Gastroesophageal sphincter (tissue), 4 donors: ENCODE data around the gene KLHDC7A. TPM values are rescaled to one million over a fixed set of nuclear protein-coding genes. Genes with fewer than 3 reads are reported as not detected.

Source experiments
- ATAC-seq: fragments of 150-250 bp; one replicate; pipeline ENCODE4 v1.9.1; 2016; ENCODE audit warnings: mild to moderate bottlenecking, moderate library complexity
- H3K27ac ChIP-seq, 4 donors: fragments of 200-600 bp; sonication (generic) in 3 of 4; 1 replicate in 3 of 4; 2 replicates in 1 of 4; pipeline ENCODE4 v1.5.1; 2016 to 2019
- H3K27me3 ChIP-seq: fragments of 200-600 bp; sonication (generic); one replicate; pipeline ENCODE4 v1.5.1; 2019
- H3K36me3 ChIP-seq, 2 donors: fragments of 200-600 bp; sonication (generic); one replicate each; pipeline ENCODE4 v1.5.1; 2019; ENCODE audit warnings: control low read depth in 1 of 2
- H3K4me1 ChIP-seq, 3 donors: fragments of 200-600 bp; sonication (generic); 1 replicate in 2 of 3; 2 replicates in 1 of 3; pipeline ENCODE4 v1.5.1; 2016 to 2019; ENCODE audit warnings: control low read depth in 2 of 3
- H3K4me3 ChIP-seq, 2 donors: fragments of 200-600 bp; sonication (generic); one replicate each; pipeline ENCODE4 v1.5.1; 2019; ENCODE audit warnings: mild to moderate bottlenecking in 1 of 2, moderate library complexity in 1 of 2
- H3K9me3 ChIP-seq, 3 donors: fragments of 200-600 bp; sonication (generic); one replicate each; pipeline ENCODE4 v1.5.1; 2017 to 2019; ENCODE audit warnings: control low read depth in 2 of 3
- EP300 ChIP-seq: sonication (generic); formaldehyde crosslinking; IDR thresholded peaks from one replicate; pipeline ENCODE4 v1.6.1; 2017; ENCODE audit warnings: antibody characterized with exemption, mild to moderate bottlenecking
- POLR2A ChIP-seq, 2 donors: fragments of 450-650 bp; IDR thresholded peaks; one replicate each; pipeline ENCODE4 v1.6.1; 2017; ENCODE audit warnings: antibody characterized with exemption in 2 of 2, mild to moderate bottlenecking in 2 of 2, moderate library complexity in 1 of 2
- POLR2AphosphoS5 ChIP-seq: sonication (generic); formaldehyde crosslinking; IDR thresholded peaks from one replicate; pipeline ENCODE4 v1.6.1; 2017; ENCODE audit warnings: antibody characterized with exemption
- WGBS, 2 donors: methylation state at CpG; one replicate each; pipeline ENCODE4 v1.1.5; 2018; ENCODE audit warnings: low coverage in 1 of 2; 5-methylcytosine and 5-hydroxymethylcytosine counted together
- total RNA-seq, 4 donors: library from RNA; depleted of rRNA; stranded (reverse); fragments of >200 nt; gene quantifications; one replicate each; pipeline ENCODE4 v1.1.0, GENCODE V29; 2016
- TF ChIP-seq, protein P1 (sequence below), 4 experiments: fragments of 200-600 bp in 2 of 4; fragments of 450-650 bp in 2 of 4; sonication (generic) in 1 of 4; IDR thresholded peaks; one replicate each; pipeline ENCODE4 v1.5.1; 2017 to 2019; ENCODE audit warnings: antibody characterized with exemption in 4 of 4, mild to moderate bottlenecking in 2 of 4, moderate library complexity in 2 of 4

KLHDC7A gene
- total RNA-seq, 4 donors from 2014 or later, result 0.22 TPM; not detected in 3

DNA sequence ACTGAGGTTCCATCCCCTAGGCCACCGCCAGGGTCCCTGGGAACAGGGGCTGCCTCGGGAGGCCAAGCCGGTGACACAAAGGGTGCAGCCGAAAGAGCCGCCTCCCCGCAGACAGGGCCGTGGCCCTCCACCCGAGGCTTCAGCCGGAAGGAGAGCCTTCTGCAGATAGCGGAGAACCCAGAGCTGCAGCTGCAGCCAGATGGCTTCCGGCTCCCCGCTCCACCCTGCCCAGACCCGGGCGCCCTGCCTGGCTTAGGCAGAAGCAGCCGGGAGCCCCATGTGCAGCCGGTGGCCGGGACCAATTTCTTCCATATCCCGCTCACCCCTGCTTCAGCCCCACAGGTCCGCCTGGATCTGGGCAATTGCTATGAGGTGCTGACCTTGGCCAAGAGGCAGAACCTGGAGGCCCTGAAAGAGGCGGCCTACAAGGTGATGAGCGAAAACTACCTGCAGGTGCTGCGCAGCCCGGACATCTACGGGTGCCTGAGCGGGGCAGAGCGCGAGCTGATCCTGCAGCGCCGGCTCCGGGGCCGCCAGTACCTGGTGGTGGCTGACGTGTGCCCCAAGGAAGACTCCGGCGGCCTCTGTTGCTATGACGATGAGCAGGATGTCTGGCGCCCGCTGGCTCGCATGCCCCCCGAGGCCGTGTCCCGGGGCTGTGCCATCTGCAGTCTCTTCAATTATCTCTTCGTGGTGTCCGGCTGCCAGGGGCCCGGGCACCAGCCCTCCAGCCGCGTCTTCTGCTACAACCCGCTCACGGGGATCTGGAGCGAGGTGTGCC is 1.4 kb downstream of the KLHDC7A start:
- Histone ChIP-seq H3K27me3 (peaks cover 58% of the 10 kb centered on the region), H3K4me3 (no peak overlapping the region), H3K36me3 (no peaks in the 10 kb centered on the region), H3K27ac (no peak overlapping the region), H3K4me1 (no peaks in the 10 kb centered on the region), H3K9me3 (no peaks in the 10 kb centered on the region)
- ATAC-seq, result no peak
- WGBS, 2 donors, result 87% methylated on average over 3 to 16 of the region's 49 CpGs
- no peak for TF ChIP-seq POLR2A (IDR thresholded peaks at IDR 0.05)
- no peak for TF ChIP-seq EP300
- no peak for TF ChIP-seq POLR2AphosphoS5
- TF ChIP-seq, protein P1, sequence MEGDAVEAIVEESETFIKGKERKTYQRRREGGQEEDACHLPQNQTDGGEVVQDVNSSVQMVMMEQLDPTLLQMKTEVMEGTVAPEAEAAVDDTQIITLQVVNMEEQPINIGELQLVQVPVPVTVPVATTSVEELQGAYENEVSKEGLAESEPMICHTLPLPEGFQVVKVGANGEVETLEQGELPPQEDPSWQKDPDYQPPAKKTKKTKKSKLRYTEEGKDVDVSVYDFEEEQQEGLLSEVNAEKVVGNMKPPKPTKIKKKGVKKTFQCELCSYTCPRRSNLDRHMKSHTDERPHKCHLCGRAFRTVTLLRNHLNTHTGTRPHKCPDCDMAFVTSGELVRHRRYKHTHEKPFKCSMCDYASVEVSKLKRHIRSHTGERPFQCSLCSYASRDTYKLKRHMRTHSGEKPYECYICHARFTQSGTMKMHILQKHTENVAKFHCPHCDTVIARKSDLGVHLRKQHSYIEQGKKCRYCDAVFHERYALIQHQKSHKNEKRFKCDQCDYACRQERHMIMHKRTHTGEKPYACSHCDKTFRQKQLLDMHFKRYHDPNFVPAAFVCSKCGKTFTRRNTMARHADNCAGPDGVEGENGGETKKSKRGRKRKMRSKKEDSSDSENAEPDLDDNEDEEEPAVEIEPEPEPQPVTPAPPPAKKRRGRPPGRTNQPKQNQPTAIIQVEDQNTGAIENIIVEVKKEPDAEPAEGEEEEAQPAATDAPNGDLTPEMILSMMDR (IDR thresholded peaks at IDR 0.05), result no peak

DNA sequence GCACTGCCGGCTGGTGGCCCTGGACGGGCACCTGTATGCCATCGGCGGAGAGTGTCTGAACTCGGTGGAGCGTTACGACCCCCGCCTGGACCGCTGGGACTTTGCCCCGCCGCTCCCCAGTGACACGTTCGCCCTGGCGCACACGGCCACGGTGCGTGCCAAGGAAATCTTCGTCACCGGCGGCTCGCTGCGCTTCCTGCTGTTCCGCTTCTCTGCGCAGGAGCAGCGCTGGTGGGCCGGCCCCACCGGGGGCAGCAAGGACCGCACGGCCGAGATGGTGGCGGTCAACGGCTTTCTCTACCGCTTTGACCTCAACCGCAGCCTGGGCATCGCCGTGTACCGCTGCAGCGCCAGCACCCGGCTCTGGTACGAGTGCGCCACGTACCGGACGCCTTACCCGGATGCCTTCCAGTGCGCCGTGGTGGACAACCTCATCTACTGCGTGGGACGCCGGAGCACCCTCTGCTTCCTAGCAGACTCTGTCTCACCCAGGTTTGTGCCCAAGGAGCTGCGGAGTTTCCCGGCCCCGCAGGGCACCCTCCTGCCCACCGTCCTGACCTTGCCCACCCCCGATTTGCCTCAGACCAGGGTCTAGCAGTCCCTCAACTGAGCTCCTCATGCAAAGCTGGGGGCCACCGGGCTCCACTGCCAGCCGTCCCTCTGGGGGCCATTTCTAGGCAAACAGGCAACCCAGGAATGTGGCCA is 2.1 kb downstream of the KLHDC7A start:
- no peak overlapping the region for H3K27ac ChIP-seq
- no peaks in the 10 kb centered on the region for H3K36me3 ChIP-seq
- H3K9me3 ChIP-seq, result no peaks in the 10 kb centered on the region
- peaks cover 57% of the 10 kb centered on the region for H3K27me3 ChIP-seq
- H3K4me3 ChIP-seq, result no peak overlapping the region
- H3K4me1 ChIP-seq, result no peaks in the 10 kb centered on the region
- TF ChIP-seq POLR2AphosphoS5 (no peak), POLR2A (IDR thresholded peaks at IDR 0.05) (no peak), EP300 (no peak)
- TF ChIP-seq, protein P1 (IDR thresholded peaks at IDR 0.05), result no peak
- no peak for ATAC-seq
- 93 to 96% methylated on average over 19 to 21 of the region's 57 CpGs for WGBS, 2 donors

DNA sequence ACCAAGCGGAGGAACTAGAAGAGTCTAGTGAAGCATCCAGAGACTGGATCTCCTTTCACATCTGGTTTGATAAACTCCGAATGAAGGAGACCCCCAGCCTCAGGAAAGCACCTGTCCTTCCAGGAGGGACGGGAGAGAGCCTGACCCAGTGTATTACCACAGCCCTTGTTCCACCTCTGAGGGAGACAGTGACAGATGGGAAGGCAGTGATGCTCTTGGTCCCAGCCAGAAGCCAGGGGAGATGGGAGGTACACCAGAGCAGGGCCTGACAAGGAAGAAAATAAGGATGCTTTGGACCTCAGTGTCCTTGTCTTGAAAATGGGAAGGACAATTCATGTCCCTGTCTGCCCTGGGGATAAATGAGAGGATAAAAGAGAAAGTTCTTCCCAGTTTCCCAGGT is 3.5 kb downstream of the KLHDC7A start:
- Histone ChIP-seq H3K4me1 (no peaks in the 10 kb centered on the region), H3K36me3 (no peaks in the 10 kb centered on the region), H3K4me3 (no peak overlapping the region), H3K27ac (no peak overlapping the region), H3K27me3 (peaks cover 68% of the 10 kb centered on the region), H3K9me3 (no peaks in the 10 kb centered on the region)
- WGBS, 2 donors, result no CpG with 5 or more reads among the region's 3 CpGs
- ATAC-seq, result no peak
- no peak for TF ChIP-seq EP300
- TF ChIP-seq POLR2AphosphoS5, result no peak
- TF ChIP-seq POLR2A (IDR thresholded peaks at IDR 0.05), result no peak
- TF ChIP-seq, protein P1 (IDR thresholded peaks at IDR 0.05), result no peak

DNA sequence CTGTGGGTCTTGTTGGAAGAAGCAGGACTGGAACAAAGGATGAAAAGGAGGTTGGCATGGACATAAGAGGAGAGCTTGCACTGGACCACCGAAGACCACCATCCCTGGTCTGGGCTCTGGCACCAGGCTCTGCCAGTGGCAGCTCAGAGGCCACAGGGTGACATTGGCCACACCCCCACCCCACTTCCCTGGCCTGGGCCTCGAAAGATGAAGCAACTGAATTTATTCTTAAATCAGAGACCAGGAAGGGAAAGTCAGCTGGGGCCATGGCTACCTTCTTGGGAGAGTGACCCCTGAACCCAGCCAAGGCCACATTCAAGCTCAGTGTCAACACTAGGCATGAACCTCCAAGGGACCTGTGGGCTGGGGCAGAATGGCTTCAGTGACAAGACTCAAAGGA is 4.0 kb downstream of the KLHDC7A start:
- H3K9me3 ChIP-seq, result peaks cover 0 to 4% (median 0%) of the 10 kb centered on the region in 3 donors
- H3K27me3 ChIP-seq, result peaks cover 70% of the 10 kb centered on the region
- no peak overlapping the region for H3K27ac ChIP-seq
- no peak overlapping the region for H3K4me3 ChIP-seq
- ATAC-seq, result no peak
- H3K4me1 ChIP-seq, result no peaks in the 10 kb centered on the region
- TF ChIP-seq POLR2A (IDR thresholded peaks at IDR 0.05) (no peak), EP300 (no peak), POLR2AphosphoS5 (no peak)
- TF ChIP-seq, protein P1 (IDR thresholded peaks at IDR 0.05), result no peak
- H3K36me3 ChIP-seq, result no peaks in the 10 kb centered on the region
- WGBS, 2 donors, result no CpG with 5 or more reads among the region's 2 CpGs
